K562 (cell line): ENCODE results near the gene RHD. TPM values are rescaled to one million over a fixed set of nuclear protein-coding genes. Genes with fewer than 3 reads are reported as not detected.
A peak's percentile ranks its signal among the peaks of the same experiment; 100 is the strongest.
"Not testable (repeated sequence)": the region's sequence is repeated elsewhere in the genome, so short reads cannot be mapped to it uniquely, and the experiment has no call there.

ENCODE experiments used
- ATAC-seq: fragments of 200-7000 bp; cut with Tn5 transposase; 3 replicates; pipeline ENCODE4 v1.9.1; 2020; ENCODE audit warnings: moderate library complexity
- BruUV-seq: library from RNA; stranded (reverse); fragments of 400-500 nt; replicated peaks from 2 replicates; lab custom pipeline; 2021; lab: Mats Ljungman, UMichigan
- CTCF ChIA-PET: fragments of 300-600 bp; formaldehyde crosslinking; extraction: SDS; loops from one replicate; lab custom pipeline; 2021; ENCODE audit warnings: low intra/inter-chr PET ratio; lab: Yijun Ruan, JAX
- POLR2A ChIA-PET: fragments of 300-600, 350-650 bp; sonication (Branson Sonifier 250); formaldehyde crosslinking; extraction: SDS; loops from one replicate; lab custom pipeline; 2021; ENCODE audit warnings: antibody characterized with exemption, inconsistent platforms; lab: Yijun Ruan, JAX
- DNase-seq, 4 experiments: peaks; one replicate each; pipeline versions ENCODE4 v3.0.0 to v3.0.0-alpha.2; 2011 to 2018; ENCODE audit warnings: low spot score in 3 of 4, mixed read lengths in 3 of 4; ENCODE audit errors: extremely low read depth in 1 of 4
- FAIRE-seq: peaks from 2 replicates; lab custom pipeline; 2011; peaks lifted over from hg19 to GRCh38; lab: Jason Lieb, UNC
- H2AFZ ChIP-seq: 2 replicates; pipeline ENCODE4 v1.6.0; 2011; ENCODE audit warnings: low read depth, low read length, control low read depth, inconsistent platforms
- H3K27ac ChIP-seq: fragments of 200-600 bp; 3 replicates; pipeline ENCODE4 v1.8.0; 2011; ENCODE audit warnings: low read depth, mild to moderate bottlenecking, control low read depth, inconsistent platforms, low read length, moderate library complexity, mixed read lengths; ENCODE audit errors: extremely low read depth
- H3K27me3 ChIP-seq, 2 experiments: fragments of 300-600 bp in 1 of 2; 2 replicates in 1 of 2; 3 replicates in 1 of 2; pipeline versions ENCODE4 v1.6.0 to v1.8.0; 2011; ENCODE audit warnings: inconsistent platforms in 2 of 2, low read length in 2 of 2, mild to moderate bottlenecking in 1 of 2, mixed read lengths in 1 of 2, moderate library complexity in 1 of 2; ENCODE audit not compliant: control insufficient read depth in 2 of 2, insufficient read depth in 2 of 2
- H3K36me3 ChIP-seq: fragments of 300-600 bp; 3 replicates; pipeline ENCODE4 v1.8.0; 2011; ENCODE audit warnings: mild to moderate bottlenecking, low read length, inconsistent platforms; ENCODE audit not compliant: control insufficient read depth, insufficient read depth
- H3K4me1 ChIP-seq, 2 experiments: fragments of 200-600 bp in 1 of 2; replicated peaks in 1 of 2; 2 replicates in 1 of 2; 3 replicates in 1 of 2; pipeline versions ENCODE4 v1.5.1 to v1.8.0; 2011; ENCODE audit warnings: inconsistent platforms in 2 of 2, low read length in 2 of 2, mild to moderate bottlenecking in 1 of 2, mixed read lengths in 1 of 2, moderate library complexity in 1 of 2; ENCODE audit not compliant: control insufficient read depth in 2 of 2, insufficient read depth in 2 of 2
- H3K4me2 ChIP-seq: 2 replicates; pipeline ENCODE4 v1.6.1; 2011; ENCODE audit warnings: low read length, control low read depth, inconsistent platforms, mixed read lengths; ENCODE audit not compliant: insufficient read depth
- H3K4me3 ChIP-seq: fragments of 200-600 bp; sonication (generic), shearing (Covaris generic); 2 replicates; pipeline ENCODE4 v1.5.1; 2016; ENCODE audit warnings: control low read depth, inconsistent platforms
- H3K79me2 ChIP-seq: fragments of 200-600 bp; 3 replicates; pipeline ENCODE4 v1.8.0; 2011; ENCODE audit warnings: low read length, inconsistent platforms; ENCODE audit not compliant: control insufficient read depth, insufficient read depth
- H3K9ac ChIP-seq, 2 experiments: 2 replicates each; pipeline versions ENCODE4 v1.6.0 to v1.6.1; 2011; ENCODE audit warnings: low read depth in 2 of 2, low read length in 2 of 2, control low read depth in 1 of 2, inconsistent platforms in 1 of 2, mild to moderate bottlenecking in 1 of 2, mixed read lengths in 1 of 2; ENCODE audit not compliant: insufficient read depth in 1 of 2
- H3K9me1 ChIP-seq: one replicate; pipeline ENCODE4 v1.6.0; 2011; ENCODE audit warnings: inconsistent platforms, mild to moderate bottlenecking, low read length, moderate library complexity; ENCODE audit not compliant: control insufficient read depth, insufficient read depth
- H3K9me3 ChIP-seq: replicated peaks from 2 replicates; pipeline ENCODE4 v1.5.1; 2011; ENCODE audit warnings: low read depth, low read length, inconsistent platforms; ENCODE audit not compliant: control insufficient read depth, insufficient read depth
- H4K20me1 ChIP-seq: replicated peaks from 2 replicates; pipeline ENCODE4 v1.6.1; 2011; ENCODE audit warnings: low read length, inconsistent platforms, mixed read lengths; ENCODE audit not compliant: control insufficient read depth, insufficient read depth
- HDAC2 ChIP-seq: fragments of 450-650 bp; IDR thresholded peaks from 2 replicates; pipeline ENCODE4 v1.6.1; 2016; ENCODE audit warnings: mild to moderate bottlenecking
- KDM1A ChIP-seq, 2 experiments: fragments of 450-650 bp; IDR thresholded peaks; 2 replicates each; pipeline ENCODE4 v1.6.1; 2016; ENCODE audit warnings: mild to moderate bottlenecking in 2 of 2
- LEF1 ChIP-seq: fragments of 450-650 bp; IDR thresholded peaks from 2 replicates; pipeline ENCODE4 v1.6.1; 2016; ENCODE audit warnings: mild to moderate bottlenecking
- MEIS2 ChIP-seq: fragments of 450-650 bp; IDR thresholded peaks from 2 replicates; pipeline ENCODE4 v1.6.1; 2014; ENCODE audit warnings: mild to moderate bottlenecking; ENCODE audit not compliant: partially characterized antibody
- NFRKB ChIP-seq: fragments of 450-650 bp; IDR thresholded peaks from 2 replicates; pipeline ENCODE4 v1.6.1; 2016; ENCODE audit warnings: low read depth
- PHF8 ChIP-seq: fragments of 200-600 bp; sonication (generic); IDR thresholded peaks from 2 replicates; pipeline ENCODE4 v1.6.1; 2012; ENCODE audit warnings: mixed run types, mild to moderate bottlenecking, inconsistent platforms, low read length, moderate library complexity, borderline replicate concordance
- POLR2A ChIP-seq: fragments of 450-650 bp; conservative IDR thresholded peaks from 2 replicates; pipeline ENCODE4 v1.6.1; 2016
- SAP30 ChIP-seq: fragments of 200-600 bp; sonication (generic); IDR thresholded peaks from 2 replicates; pipeline ENCODE4 v1.6.1; 2012; ENCODE audit warnings: borderline replicate concordance, low read depth, mild to moderate bottlenecking, moderate library complexity, low read length, control low read depth, inconsistent platforms; ENCODE audit not compliant: insufficient read depth, poor library complexity, severe bottlenecking
- WGBS: fragments of 100-300 bp; shearing (Covaris generic); methylation state at CpG from one replicate; pipeline ENCODE4 v1.1.6; 2016; ENCODE audit warnings: low coverage, mixed read lengths; ENCODE audit not compliant: insufficient coverage; ENCODE audit errors: missing lambda C conversion rate; 5-methylcytosine and 5-hydroxymethylcytosine counted together
- in situ Hi-C: fragments of 300-500 bp; cut with MboI; formaldehyde crosslinking; loops from 4 replicates; pipeline ENCODE4 v1.15.0; 2018; ENCODE audit warnings: inconsistent platforms, mixed read lengths
- intact Hi-C: fragments of 100-400 bp; cut with micrococcal nuclease; formaldehyde crosslinking; loops from 2 replicates; pipeline ENCODE4 v1.14.2; 2022
- polyA plus RNA-seq, 8 experiments: library from polyadenylated mRNA; depleted of rRNA in 4 of 8; stranded (reverse) in 5 of 8; unstranded in 3 of 8; fragments of >200 nt; fragmentation: Nextera tagmentation in 2 of 8; fragmentation: Illumina TruSeq in 1 of 8; extraction: Ambion mirVana in 2 of 8; extraction: Trizol in 1 of 8; gene quantifications; 2 replicates each; pipeline versions ENCODE4 v1.2.1 to v1.2.3, GENCODE V29; 2011 to 2014; ENCODE audit warnings: inconsistent platforms in 1 of 8, missing spikeins in 1 of 8
- total RNA-seq, 7 experiments: library from RNA; depleted of rRNA in 6 of 7; stranded (reverse); fragments of >200 nt in 6 of 7; fragmentation: Illumina TruSeq in 2 of 7; extraction: Trizol in 2 of 7; gene quantifications; 2 replicates each; pipeline versions ENCODE4 v1.2.1 to v1.2.3, GENCODE V29; 2011 to 2021; ENCODE audit warnings: low replicate concordance in 1 of 7
- TF ChIP-seq, protein P1 (sequence below): sonication (generic); formaldehyde crosslinking; IDR thresholded peaks from 2 replicates; pipeline ENCODE4 v1.9.0; 2022; ENCODE audit warnings: mild to moderate bottlenecking, missing genetic modification reagents
- TF ChIP-seq, protein P2 (sequence below), 2 experiments: IDR thresholded peaks; 2 replicates each; pipeline ENCODE4 v1.6.1; 2012; ENCODE audit warnings: improper control_type of control experiment in 2 of 2, low read depth in 2 of 2, low read length in 2 of 2, borderline replicate concordance in 1 of 2
- TF ChIP-seq, protein P3 (sequence below), 2 experiments: fragments of 200-800 bp in 1 of 2; sonication (Bioruptor generic) in 1 of 2; sonication (generic) in 1 of 2; formaldehyde crosslinking in 1 of 2; IDR thresholded peaks in 1 of 2; conservative IDR thresholded peaks in 1 of 2; 2 replicates each; pipeline versions ENCODE4 v1.5.0 to v1.6.1; 2016 to 2020; ENCODE audit warnings: missing compliant biosample characterization in 1 of 2, missing genetic modification characterization in 1 of 2, missing genetic modification reagents in 1 of 2
- TF ChIP-seq, protein P4 (sequence below): fragments of 450-650 bp; IDR thresholded peaks from 2 replicates; pipeline ENCODE4 v1.6.1; 2016; ENCODE audit warnings: borderline replicate concordance
- TF ChIP-seq, protein P5 (sequence below): fragments of 450-650 bp; IDR thresholded peaks from 2 replicates; pipeline ENCODE4 v1.6.1; 2016

Gene RHD
- total and polyA plus RNA-seq, 9 of the 15 experiments (the other 6 are each of a cell fraction or from before 2014, with no cell fraction given) = 8.8 to 32.4 (median 15.0) TPM

DNA sequence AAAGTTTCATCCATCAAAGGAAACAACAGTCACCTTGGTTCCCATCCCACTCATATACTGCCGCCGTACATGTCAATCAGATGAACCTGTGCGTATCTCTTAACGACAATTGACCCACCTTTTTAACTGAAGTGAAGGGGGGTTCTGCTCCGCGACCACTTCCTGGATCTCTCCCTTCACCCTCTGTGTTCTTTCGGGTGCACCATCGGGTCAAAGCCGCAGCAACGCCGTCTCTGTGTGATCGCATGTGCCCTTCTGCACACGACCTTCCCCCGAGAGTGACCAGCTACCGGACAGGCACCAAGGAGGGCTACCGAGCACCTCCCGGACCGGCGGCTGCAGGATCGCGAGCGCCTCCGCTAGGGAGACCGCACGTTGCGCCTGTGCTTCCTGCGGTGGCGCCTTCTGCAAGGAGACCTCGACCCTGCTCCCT, 64.6 kb downstream of the RHD start:
- POLR2A ChIA-PET, H3K9me1 ChIP-seq, in situ Hi-C loops, intact Hi-C loops, H3K4me1 ChIP-seq, H3K9me3 ChIP-seq, H3K27me3 ChIP-seq, H4K20me1 ChIP-seq, CTCF ChIA-PET: not testable (repeated sequence)
- Histone ChIP-seq H3K79me2 (peaks cover 51% of the 10 kb centered on the region), H3K4me2 (peak overlapping the region; percentile 88), H3K4me3 (peak overlapping the region; percentile 70), H3K9ac (peak overlapping the region; percentile 61 to 91), H2AFZ (peak overlapping the region; percentile 85), H3K36me3 (peaks cover 12% of the 10 kb centered on the region; the same call in 1 of the 3 replicates), H3K27ac (peak overlapping the region; percentile 56)
- ATAC-seq (peak; percentile 84), DNase-seq (peak; percentile 25 to 38 (median 30)), FAIRE-seq (peak; percentile 82)
- 3% methylated on average over 8 of the region's 29 CpGs for WGBS
- TSS peak; percentile 80 for BruUV-seq
- TF ChIP-seq KDM1A (IDR thresholded peaks at IDR 0.05) (peak in 1 of 2 experiments; percentile 15; a peak in 1 of 4 replicates), PHF8 (peak; percentile 20; the same call in 1 of the 2 replicates), SAP30 (peak; percentile 49), MEIS2 (peak; percentile 50), POLR2A (peak; percentile 43; the same call in 1 of the 2 replicates), LEF1 (0 out of 2 replicates have a peak, but pooled peaks have one; percentile 26), NFRKB (0 out of 2 replicates have a peak, but pooled peaks have one; percentile 31), HDAC2 (peak; percentile 65)
- TF ChIP-seq, protein P1, sequence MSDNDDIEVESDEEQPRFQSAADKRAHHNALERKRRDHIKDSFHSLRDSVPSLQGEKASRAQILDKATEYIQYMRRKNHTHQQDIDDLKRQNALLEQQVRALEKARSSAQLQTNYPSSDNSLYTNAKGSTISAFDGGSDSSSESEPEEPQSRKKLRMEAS = peak; percentile 58
- TF ChIP-seq, protein P2, sequence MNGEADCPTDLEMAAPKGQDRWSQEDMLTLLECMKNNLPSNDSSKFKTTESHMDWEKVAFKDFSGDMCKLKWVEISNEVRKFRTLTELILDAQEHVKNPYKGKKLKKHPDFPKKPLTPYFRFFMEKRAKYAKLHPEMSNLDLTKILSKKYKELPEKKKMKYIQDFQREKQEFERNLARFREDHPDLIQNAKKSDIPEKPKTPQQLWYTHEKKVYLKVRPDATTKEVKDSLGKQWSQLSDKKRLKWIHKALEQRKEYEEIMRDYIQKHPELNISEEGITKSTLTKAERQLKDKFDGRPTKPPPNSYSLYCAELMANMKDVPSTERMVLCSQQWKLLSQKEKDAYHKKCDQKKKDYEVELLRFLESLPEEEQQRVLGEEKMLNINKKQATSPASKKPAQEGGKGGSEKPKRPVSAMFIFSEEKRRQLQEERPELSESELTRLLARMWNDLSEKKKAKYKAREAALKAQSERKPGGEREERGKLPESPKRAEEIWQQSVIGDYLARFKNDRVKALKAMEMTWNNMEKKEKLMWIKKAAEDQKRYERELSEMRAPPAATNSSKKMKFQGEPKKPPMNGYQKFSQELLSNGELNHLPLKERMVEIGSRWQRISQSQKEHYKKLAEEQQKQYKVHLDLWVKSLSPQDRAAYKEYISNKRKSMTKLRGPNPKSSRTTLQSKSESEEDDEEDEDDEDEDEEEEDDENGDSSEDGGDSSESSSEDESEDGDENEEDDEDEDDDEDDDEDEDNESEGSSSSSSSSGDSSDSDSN (IDR thresholded peaks at IDR 0.05; ENCODE audit: borderline replicate concordance in 1 of 2, low read depth in 2 of 2, low read length in 2 of 2) = peak in 1 of 2 experiments; percentile 66; a peak in 1 of 4 replicates
- TF ChIP-seq, protein P3, sequence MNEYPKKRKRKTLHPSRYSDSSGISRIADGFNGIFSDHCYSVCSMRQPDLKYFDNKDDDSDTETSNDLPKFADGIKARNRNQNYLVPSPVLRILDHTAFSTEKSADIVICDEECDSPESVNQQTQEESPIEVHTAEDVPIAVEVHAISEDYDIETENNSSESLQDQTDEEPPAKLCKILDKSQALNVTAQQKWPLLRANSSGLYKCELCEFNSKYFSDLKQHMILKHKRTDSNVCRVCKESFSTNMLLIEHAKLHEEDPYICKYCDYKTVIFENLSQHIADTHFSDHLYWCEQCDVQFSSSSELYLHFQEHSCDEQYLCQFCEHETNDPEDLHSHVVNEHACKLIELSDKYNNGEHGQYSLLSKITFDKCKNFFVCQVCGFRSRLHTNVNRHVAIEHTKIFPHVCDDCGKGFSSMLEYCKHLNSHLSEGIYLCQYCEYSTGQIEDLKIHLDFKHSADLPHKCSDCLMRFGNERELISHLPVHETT (CRISPR knock-in tag; conservative IDR thresholded peaks at IDR 0.05 in 1 of 2, IDR thresholded peaks at IDR 0.05 in 1 of 2) = 0 out of 4 replicates have a peak, but pooled peaks of 1 of the 2 experiments have one; percentile 26
- TF ChIP-seq, protein P4, sequence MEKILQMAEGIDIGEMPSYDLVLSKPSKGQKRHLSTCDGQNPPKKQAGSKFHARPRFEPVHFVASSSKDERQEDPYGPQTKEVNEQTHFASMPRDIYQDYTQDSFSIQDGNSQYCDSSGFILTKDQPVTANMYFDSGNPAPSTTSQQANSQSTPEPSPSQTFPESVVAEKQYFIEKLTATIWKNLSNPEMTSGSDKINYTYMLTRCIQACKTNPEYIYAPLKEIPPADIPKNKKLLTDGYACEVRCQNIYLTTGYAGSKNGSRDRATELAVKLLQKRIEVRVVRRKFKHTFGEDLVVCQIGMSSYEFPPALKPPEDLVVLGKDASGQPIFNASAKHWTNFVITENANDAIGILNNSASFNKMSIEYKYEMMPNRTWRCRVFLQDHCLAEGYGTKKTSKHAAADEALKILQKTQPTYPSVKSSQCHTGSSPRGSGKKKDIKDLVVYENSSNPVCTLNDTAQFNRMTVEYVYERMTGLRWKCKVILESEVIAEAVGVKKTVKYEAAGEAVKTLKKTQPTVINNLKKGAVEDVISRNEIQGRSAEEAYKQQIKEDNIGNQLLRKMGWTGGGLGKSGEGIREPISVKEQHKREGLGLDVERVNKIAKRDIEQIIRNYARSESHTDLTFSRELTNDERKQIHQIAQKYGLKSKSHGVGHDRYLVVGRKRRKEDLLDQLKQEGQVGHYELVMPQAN = peak; percentile 81
- TF ChIP-seq, protein P5, sequence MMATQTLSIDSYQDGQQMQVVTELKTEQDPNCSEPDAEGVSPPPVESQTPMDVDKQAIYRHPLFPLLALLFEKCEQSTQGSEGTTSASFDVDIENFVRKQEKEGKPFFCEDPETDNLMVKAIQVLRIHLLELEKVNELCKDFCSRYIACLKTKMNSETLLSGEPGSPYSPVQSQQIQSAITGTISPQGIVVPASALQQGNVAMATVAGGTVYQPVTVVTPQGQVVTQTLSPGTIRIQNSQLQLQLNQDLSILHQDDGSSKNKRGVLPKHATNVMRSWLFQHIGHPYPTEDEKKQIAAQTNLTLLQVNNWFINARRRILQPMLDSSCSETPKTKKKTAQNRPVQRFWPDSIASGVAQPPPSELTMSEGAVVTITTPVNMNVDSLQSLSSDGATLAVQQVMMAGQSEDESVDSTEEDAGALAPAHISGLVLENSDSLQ = peak; percentile 93
